ENCODE data around the gene FBXL12.
"Not testable (repeated sequence)": the region's sequence is repeated elsewhere in the genome, so short reads cannot be mapped to it uniquely, and the experiment has no call there.

Gene FBXL12, protein sequence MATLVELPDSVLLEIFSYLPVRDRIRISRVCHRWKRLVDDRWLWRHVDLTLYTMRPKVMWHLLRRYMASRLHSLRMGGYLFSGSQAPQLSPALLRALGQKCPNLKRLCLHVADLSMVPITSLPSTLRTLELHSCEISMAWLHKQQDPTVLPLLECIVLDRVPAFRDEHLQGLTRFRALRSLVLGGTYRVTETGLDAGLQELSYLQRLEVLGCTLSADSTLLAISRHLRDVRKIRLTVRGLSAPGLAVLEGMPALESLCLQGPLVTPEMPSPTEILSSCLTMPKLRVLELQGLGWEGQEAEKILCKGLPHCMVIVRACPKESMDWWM

DNA sequence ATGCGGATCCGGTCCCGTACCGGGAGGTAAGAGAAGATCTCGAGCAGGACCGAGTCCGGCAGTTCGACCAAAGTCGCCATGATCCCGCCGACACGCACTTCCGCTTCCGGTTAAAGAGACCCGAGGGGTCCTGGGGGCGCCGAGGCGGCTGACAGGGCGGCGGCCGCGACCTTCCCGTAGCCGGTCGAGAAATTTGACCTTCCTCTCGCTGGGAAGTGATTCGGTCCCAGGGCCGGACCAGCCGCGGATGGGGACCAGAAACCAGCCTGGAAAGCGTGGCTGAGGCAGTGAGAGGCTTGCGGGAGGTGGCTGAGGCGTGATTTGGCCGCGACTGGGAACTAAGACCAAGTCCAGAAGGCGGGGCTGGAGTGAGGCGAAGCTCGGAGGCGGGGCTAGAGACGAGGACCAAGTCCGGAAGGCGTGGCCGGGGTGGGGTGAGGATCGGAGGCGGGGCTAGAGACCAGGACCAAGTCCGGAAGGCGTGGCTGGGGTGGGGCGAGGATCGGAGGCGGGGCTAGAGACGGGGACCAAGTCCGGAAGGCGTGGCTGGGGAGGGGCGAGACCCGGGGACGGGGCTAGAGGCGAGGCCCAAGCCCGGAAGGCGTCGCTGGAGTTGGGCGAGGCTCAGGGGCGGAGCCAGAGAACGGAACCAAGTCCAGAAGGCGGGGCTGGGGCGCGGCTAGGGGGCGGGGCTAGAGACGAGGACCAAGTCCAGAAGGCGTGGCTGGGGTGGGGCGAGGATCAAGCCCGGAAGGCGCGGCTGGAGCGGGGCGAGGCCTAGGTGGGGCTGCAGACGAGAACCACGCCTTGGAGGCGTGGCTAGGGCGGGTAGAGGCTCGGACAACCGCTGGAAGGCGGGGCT is at the start of gene FBXL12:
TSS of gene FBXL12 (minus strand) at position 346 of the 862 bp plus-strand sequence. CDS start at position 80, 266 bp downstream.
- peak; percentile 100 for DNase-seq (ENCODE audit: low read depth in 3 of 3)

DNA sequence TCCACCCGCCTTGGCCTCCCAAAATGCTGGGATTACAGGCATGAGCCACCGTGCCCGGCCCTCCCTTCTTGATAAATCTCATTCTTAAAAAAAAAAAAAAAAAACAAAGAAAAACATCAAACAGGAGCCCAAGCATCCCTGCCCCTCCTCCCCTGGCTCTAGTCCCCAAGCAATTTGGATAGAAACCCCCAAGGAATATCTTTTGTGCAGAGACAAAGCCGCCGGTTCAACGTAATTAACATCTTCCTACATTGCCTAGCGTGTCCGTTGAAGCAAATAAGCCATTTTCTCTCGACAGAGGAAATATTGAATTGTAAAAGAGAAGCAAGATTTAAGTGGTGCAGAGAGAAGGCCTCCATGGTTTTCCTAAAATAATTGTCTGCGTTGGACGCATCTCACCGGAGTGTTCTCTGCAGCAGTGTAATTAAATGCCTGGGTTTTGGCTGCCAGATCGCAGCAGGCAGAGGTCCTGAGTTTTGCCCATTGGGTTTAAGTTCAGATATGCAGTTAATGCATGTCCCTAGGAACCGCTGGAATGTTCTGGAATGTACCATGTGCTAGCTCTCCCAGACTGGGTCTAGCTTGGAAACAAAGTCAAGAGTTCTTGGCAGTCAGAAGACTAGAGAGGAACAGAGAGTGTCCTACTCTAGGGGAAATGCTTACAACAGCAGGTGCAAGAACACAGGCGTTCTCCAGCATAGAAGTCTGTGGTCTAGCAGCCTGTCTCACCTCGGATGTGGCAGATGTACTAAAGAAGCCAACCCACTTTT is 47.0 kb upstream of the FBXL12 start:
- no peak for DNase-seq (ENCODE audit: low read depth in 3 of 3)

DNA sequence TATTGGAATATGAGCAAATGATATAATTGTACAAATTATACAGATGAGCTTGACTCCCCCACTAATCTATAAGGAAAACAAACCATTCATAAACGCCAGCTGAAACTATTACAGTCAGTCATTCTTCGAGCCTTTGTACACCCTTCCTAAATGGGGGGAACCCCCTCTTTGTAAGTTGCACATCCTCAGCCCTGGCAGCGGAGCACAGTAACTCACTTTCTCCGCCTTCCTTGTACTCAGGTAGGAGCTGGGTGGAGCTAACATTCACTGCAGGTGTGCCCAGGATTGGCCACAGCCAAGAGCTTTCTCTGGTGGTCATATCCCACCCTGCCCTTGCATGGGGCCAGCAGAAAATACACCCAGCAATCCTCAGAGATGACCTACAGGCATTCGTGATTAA is 44.9 kb upstream of the FBXL12 start:
- no peak for DNase-seq (ENCODE audit: low read depth in 3 of 3)

DNA sequence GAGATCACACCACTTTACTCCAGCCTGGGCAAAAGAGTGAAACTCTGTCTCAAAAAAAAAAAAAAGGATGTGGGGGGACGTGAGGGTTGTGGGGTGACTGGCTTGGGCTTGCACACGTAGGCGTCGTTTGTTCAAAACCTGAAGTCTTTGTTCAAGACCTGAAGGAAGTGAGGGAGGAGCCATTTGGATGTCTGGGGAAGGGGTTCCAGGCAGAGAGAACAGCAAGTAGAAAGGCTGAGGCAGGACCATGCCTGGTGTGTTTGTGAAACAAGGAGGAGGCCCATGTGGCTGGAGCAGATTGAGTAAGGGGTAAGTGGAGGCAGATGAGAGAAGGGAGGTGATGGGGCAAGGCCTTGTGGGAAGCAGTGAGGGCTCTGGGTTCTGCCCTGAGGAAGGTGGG is 44.1 kb upstream of the FBXL12 start:
- no peak for DNase-seq (ENCODE audit: low read depth in 3 of 3)

DNA sequence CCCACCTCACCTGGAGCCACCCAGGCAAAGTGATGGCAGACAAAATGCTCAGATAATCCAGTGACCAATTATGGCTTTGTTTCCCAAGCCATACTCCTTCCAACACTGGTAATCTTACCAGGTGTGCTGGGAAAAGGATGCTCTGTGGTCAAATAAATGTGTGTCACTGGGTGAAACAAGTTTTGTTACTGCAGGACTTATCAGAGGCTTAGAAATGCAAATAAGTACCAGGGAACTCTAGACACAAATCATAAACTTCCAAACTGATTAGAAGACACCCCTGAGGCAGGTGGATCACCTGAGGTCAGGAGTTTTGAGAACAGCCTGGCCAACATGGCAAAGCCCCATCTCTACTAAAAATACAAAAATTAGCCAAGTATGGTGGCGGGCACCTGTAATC is 42.6 kb upstream of the FBXL12 start:
- no peak for DNase-seq (ENCODE audit: low read depth in 3 of 3)

DNA sequence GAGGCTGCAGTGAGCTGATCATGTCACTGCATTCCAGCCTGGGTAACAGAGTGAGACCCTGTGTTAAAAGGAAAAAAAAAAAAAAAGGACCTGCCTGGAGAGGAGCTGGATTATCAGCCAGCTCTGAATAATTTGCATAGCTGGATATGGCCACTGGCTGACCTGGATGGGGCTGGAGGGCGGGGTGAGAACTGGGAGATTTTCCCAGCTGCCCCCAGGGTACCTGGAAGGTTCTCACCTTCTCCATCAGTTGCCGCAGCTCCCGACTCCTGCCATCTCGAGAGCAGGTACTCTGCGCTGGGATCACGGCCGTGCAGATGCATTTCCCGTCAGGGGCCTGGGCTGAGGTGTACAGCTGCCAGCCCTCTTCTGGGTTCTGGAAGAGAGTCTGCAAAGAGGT is 41.5 kb upstream of the FBXL12 start:
- DNase-seq (ENCODE audit: low read depth in 3 of 3) = no peak

DNA sequence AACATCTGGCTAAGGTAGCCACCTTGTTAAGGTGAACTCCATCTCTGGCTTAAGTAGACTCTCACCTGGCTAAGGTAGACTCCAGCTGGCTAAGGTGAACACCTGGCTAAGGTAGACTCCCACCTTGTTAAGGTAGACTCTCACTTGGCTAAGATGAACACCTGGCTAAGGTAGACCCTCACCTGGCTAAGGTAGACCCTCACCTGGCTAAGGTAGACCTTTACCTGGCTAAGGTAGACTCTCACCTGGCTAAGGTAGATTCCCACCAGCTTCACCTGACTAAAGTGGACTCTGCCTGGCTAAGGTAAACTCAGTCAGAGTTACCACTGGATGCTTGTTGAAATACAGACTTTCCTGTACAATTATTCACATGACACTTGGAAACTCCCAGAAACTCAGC is 39.9 kb upstream of the FBXL12 start:
- DNase-seq (ENCODE audit: low read depth in 3 of 3) = no peak

DNA sequence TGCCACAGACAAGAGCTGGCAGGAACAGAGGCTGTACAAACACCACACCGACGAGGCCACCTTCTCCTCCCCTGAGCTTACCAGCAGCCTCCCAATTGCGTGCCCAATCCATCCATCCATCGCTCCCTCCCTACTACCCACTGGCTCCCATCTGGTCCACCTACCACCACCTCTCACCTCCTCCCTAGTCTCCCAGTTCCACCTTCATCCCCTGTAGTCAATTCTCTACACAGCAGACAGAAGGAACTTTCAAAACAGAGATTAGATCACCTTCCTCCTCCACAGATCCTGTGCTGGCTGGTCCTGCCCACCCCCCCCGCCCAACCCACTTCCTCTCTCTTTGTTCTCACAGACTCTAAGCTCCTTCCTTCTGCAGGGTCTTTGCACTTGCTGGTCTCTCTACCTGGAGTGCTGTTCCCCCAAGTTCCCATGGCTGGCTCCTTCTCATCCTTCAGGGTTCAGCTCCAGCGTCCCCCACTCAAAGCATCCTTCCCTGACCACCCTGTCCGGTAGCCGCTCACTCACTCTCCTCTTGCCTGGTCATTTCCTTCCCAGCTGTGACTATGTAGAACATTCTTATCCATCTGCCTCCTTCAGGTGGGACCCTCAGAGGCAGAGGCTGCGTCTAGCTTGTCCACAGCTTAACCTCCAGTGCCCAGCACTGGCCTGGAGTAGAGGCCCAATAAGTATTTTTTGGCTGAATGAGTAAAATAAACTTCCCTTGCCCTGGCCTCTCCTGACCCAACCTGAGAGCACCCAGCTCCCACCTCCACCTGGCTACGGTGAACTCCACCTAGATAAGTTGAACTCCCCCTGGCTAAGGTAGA is 39.3 kb upstream of the FBXL12 start:
- no peak for DNase-seq (ENCODE audit: low read depth in 3 of 3)

DNA sequence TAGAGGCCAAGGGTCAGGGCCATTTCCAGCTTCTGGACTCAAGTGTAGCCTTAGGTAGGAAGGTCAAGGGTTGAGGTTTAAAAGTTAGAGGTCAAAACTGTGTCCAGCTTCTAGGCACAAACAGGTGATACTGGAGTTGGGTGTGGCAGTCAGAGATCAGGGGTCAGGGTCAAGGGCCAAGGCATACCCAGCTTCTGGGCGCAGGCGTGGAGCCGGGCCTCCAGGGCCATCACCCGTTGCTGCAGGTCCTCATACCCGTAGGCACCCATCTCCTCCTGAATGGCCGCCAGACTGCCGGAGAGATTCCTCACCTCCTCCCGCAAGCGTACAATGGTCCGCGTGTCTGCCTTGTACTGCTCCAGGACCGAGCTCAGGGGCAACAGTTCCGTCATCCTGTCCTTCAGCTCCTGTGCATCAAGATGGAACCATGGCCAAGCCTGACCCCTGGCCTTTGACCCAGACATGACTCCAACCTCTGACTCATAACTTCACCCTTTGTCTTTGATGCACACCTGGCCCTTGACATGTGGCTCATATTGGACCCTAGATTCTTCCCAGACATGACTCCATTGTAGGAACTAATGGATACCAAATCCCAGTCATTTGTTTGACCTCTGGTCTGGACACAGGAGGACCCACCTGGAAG is 38.3 kb upstream of the FBXL12 start:
- DNase-seq (ENCODE audit: low read depth in 3 of 3) = no peak

DNA sequence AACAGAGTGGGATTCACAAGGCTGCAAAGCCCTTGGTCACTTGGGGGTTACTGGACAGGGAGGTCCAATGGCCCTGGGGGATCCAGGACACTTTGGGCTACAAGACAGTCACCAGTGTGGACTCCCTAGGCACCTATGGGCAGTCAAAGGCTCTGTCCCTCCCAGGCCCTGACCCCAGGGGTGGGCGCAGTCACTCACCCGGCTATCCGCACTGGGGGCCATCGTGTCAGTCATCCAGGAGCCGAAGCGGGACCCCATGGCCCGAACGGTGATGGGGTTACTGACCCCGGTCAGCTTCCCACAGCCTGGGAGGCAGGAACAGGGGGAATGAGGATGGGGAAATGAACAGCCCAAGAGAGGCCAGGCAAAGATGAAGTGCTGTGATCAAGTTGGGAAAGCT is 37.7 kb upstream of the FBXL12 start:
- DNase-seq (ENCODE audit: low read depth in 3 of 3) = no peak

DNA sequence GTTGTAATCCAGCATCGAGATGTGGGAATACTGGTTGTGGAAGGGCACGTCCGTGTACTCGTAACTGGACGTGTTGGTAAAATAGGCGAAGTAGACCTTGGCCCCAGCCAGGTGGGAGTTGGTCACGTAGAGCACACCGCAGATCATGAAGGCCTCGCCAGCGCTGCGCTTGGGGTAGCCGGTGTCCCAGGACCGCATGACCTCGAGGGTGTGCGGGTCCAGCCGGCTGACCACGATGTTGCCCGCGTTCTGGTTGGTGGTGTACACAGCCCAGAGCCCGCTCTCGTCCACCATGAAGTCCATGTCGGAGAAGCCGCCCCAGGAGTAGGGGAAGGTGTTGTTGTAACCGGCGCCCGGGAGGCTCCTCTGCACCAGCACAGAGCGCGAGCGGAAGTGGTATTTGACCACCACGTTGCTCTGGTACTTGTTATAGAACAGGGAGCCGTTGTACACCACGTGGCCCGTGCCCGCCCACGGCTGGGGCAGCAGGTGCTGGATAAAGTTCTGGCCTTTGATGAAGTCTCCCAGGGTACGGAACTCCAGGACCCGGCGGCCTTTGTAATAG is 35.5 kb upstream of the FBXL12 start:
- no peak for DNase-seq (ENCODE audit: low read depth in 3 of 3)

DNA sequence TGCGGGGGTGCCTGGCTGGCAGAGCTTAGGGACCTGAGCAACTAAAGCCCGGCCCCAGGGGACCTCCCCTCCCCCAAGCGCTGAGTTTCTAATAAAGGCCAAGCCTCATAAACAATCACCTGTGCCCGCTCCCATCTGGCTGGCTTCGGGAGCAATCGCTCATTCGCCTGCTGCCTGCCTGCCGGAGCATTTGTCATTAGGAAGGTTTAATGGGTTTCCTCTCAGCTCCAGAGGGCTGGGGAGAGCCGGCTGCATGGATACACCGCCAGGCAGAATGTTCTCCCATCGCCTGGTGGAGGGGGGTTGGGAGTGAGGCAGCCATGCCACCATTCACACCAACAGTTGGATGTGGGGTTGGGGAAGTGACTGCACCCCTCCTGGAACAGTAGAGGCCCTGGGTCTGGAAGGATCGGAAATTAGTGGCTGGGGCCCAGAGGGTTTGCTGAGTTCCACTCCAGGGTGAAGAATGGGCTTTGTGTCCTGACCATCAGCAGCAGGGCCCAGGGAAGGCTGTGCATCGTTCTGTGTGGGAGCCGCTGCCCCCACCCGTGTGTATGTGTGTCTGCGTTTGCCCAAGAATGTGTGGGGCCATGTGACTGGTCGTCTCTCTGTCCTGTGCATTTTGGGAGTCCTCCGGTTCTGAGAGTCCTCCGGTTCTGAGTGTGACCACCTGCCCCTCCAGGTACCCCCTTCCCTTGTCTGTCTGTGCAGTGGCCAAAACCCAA is 31.5 kb upstream of the FBXL12 start:
- DNase-seq (ENCODE audit: low read depth in 3 of 3) = no peak

DNA sequence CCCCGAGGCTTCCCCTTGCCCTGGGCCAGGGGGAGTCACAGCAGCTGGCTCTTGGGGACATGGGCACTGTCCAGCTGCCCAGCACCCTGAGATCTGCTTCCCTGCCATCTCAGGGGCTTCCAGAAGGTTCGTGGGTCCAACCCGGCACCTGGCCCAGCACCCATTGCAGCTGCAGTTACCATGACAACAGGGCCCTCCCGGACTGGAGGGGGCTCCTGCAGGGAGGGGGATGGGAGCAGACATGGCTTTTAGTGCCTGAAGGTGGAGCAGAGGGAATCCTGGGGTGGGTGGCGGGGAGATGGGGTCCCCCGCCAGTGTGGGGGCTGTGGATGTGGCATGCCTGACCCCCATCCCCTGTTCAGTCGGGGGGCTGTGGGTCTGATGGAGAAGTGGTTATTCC is 30.9 kb upstream of the FBXL12 start:
- no peak for DNase-seq (ENCODE audit: low read depth in 3 of 3)

DNA sequence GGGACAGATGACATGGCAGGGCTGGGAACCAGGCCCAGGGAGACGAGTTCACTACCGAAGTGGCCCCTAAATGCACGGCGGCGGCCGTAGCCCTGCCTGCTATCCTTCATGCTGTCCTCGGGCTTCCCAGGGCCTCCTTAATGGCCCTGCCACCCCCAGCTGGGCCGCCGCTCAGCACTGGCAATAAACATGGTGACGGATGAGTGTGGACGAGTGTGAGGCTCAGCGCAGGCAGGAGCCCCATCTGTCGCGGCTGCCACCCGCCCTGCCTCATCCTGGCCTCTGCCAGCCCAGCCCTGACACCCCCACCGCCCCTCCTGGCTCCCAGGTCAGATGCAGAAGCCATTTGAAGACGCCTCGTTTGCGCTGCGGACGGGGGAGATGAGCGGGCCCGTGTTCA is 29.9 kb upstream of the FBXL12 start:
- no peak for DNase-seq (ENCODE audit: low read depth in 3 of 3)

DNA sequence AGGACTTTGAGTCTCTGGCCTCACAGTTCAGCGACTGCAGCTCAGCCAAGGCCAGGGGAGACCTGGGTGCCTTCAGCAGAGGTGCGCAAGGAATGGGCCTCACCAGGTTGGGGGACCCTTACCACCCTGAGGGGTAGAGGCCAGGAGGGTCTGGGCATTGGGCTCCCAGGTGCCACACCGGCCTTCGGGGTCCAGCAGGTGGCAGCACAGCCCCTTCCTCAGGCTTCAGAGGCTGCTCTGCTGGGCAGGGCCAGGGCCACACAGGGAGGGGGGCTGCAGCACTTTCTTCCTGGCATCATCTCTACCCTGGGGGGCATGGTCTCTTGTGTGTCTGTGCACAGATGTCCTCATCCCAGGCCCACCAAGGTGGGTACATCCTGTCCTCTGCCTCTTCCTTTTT is 29.2 kb upstream of the FBXL12 start:
- no peak for DNase-seq (ENCODE audit: low read depth in 3 of 3)

DNA sequence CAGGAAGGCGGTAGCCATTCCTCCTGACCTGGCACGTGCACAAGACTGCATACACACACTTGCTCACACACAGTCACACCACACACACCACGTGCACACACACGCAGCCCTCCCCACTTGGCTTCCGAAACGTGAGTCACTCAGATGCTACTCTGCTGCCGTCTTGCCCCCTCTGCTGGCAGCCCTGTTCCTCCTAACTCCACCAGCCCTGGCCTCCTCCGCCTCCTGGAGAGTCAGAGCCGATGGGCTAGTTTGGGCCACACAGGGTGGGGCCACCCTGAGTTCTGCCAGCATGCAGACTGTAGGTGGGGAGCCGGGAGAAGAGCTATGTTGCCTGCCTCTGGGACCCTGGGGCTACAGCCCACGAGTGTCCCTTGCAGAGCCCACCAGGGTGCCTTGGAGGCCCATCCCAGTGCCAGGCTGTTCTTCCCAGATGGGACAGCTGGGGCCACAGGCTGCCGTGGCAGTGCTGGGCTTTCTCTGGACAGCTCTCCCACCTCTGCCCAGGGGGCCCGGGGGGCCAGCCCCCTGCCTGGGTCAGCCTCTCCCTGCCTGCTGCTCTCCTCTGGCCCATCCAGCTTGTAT is 28.3 kb upstream of the FBXL12 start:
- DNase-seq (ENCODE audit: low read depth in 3 of 3) = peak in 2 of 3 donors; percentile 44 to 53

DNA sequence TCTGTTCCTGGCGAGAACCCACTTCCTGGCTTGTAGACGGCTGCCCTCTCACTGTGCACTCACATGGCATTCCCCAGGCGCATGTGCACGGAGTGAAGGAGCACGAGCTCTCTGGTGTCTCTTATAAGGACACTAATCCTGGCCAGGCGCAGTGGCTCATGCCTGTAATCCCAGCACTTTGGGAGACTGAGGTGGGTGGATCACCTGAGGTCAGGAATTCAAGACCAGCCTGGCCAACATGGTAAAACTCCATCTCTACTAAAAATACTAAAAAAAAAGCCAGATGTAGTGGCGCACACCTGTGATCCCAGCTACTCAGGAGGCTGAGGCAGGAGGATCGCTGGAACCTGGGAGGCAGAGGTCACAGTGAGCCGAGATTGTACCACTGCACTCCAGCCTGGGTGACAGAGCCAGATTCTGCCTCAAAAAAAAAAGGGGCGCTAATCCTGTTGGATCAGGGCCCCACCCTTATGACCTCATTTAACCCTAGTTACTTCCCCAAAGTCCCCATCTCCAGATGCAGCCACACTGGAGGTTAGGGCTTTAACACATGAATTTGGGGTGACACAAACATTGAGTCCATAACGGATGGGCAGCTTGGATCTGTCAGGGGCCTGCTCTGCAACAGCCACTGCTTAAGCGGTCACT is 24.9 kb upstream of the FBXL12 start:
- not testable (repeated sequence) for DNase-seq (ENCODE audit: low read depth in 3 of 3)

DNA sequence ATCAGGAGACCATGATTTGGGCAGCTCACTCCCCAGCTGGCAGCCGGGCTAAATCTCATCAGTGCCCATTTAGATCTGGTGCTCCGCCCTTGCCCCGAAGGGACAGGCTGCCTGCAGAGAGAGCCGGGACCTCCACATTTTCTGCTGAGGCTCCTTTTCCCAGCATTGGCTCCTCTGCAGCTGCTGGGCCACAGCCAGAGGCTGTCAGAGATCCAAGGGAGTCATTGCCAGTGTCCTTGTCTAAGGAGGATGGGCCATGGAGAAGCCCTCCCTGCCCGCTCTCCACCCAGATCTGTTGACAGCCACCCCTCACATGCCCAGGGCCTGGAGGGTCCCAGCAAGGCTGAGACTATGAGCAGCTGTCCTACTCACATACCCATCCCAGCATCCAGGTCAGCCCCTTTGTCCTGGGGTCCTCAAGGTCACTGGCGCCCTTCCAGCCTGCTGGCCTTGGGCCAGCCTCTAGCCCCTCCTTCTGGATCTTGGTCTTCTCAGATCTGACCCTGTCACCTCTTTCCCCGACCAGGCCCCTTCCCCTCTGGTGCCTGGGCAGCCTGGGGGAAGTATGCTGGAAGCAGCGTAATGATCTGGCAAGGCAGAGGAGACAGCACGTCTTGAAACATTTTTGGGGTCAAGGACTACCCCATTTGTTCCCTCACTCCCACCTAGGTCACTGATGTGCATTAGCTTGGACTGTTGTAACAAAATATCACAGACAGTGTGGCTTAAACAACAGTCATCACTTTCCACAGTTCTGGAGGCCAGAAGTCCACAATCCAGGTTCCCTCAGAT is 24.2 kb upstream of the FBXL12 start:
- no peak for DNase-seq (ENCODE audit: low read depth in 3 of 3)
